Endothelial cell of umbilical vein (primary cell): ENCODE data around the gene ASB2.
A peak's percentile ranks its signal among the peaks of the same experiment; 100 is the strongest.

Source experiments
- CTCF ChIP-seq, 2 donors: IDR thresholded peaks; 1 replicate in 1 of 2; 2 replicates in 1 of 2; pipeline ENCODE4 v1.5.1; 2011; ENCODE audit warnings: low read length in 2 of 2, mild to moderate bottlenecking in 2 of 2, moderate library complexity in 2 of 2, control low read depth in 1 of 2, inconsistent platforms in 1 of 2, low read depth in 1 of 2; ENCODE audit not compliant: insufficient read depth in 1 of 2; ENCODE audit errors: extremely low read depth in 1 of 2
- EZH2 ChIP-seq: IDR thresholded peaks from 2 replicates; pipeline ENCODE4 v1.6.1; 2012; ENCODE audit warnings: borderline replicate concordance, low read depth, mild to moderate bottlenecking, moderate library complexity, low read length, inconsistent platforms; ENCODE audit not compliant: severe bottlenecking
- FOS ChIP-seq: IDR thresholded peaks from 2 replicates; pipeline ENCODE4 v1.6.1; 2011; ENCODE audit warnings: mild to moderate bottlenecking, low read length, moderate library complexity, borderline replicate concordance; ENCODE audit not compliant: insufficient read depth
- GATA2 ChIP-seq: IDR thresholded peaks from 2 replicates; pipeline ENCODE4 v1.7.0; 2011; ENCODE audit warnings: low read depth, mild to moderate bottlenecking, moderate library complexity, mixed read lengths, low read length; ENCODE audit not compliant: insufficient read length, insufficient read depth
- MAX ChIP-seq: IDR thresholded peaks from 2 replicates; pipeline ENCODE4 v1.6.1; 2011; ENCODE audit not compliant: insufficient read depth, insufficient read length
- POLR2A ChIP-seq: IDR thresholded peaks from 2 replicates; pipeline ENCODE4 v1.6.1; 2012; ENCODE audit warnings: low read depth, mild to moderate bottlenecking, control low read depth, low read length
- POLR2AphosphoS5 ChIP-seq: IDR thresholded peaks from 2 replicates; pipeline ENCODE4 v1.6.1; 2012; ENCODE audit warnings: low read depth, mild to moderate bottlenecking, control low read depth, low read length, moderate library complexity; ENCODE audit not compliant: insufficient read depth

GRCh38 chr14:93906341-93907329 is 69.7 kb downstream of the ASB2 start:
- TF ChIP-seq CTCF (IDR thresholded peaks at IDR 0.05; ENCODE audit: extremely low read depth in 1 of 2, insufficient read depth in 1 of 2, low read depth in 1 of 2, low read length in 2 of 2) (peak; percentile 50 to 60), POLR2A (no peak), FOS (no peak), POLR2AphosphoS5 (no peak), MAX (no peak), GATA2 (no peak), EZH2 (no peak)
